ENCODE results near the gene ATP8B1. TPM values are rescaled to one million over a fixed set of nuclear protein-coding genes. Genes with fewer than 3 reads are reported as not detected.

ATP8B1 gene
- total RNA-seq, 1 experiment from 2014 or later = 24.8 TPM

DNA sequence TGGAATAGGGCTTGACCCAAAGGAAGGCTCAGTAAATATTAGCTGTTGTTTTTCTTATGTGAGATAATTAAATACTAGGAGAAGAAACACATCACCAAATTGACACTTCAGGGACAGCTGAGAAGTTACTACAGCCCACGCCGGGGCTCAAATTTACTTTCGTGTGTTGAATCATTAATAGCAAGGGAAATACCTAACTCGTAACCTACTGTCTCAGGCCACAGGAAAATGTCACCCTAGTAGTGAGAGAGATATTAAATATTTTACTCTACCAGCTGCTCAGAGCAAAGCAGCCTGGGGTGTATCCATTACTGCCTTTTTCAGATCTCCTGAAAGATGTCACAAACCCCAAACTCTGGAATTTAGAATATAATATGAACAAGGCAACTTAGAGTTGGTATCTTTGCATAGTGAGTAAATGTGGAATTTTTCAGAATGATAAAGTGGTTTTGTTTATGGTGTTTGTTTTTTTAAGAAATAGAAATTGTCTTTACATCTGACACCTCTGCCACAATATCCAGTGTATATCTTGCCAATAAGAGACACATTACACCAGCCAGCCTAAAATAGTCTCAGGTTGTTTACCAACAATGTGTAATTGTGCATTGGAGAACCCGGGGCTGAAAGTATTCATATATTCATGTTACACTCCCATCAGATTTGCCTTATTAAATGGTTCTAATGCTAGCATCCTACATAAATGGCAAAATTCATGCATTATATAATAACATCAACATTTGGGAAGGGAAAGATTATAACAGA lies 48.4 kb downstream of the ATP8B1 start:
- Histone ChIP-seq H3K27me3 (ENCODE audit: low read length) (no peaks in the 10 kb centered on the region), H3K4me2 (ENCODE audit: low read length) (no peak overlapping the region), H3K9me2 (replicated peaks; ENCODE audit: low read length) (no peaks in the 10 kb centered on the region), H3K36me3 (ENCODE audit: low read depth, low read length) (peaks cover 4% of the 10 kb centered on the region), H3F3A (ENCODE audit: low read length, unreplicated experiment) (no peaks in the 10 kb centered on the region), H4K20me1 (ENCODE audit: low read length) (no peaks in the 10 kb centered on the region), H2AFZ (ENCODE audit: low read length) (no peak overlapping the region), H3K4me3 (ENCODE audit: low read length) (no peak overlapping the region), H3K4me1 (ENCODE audit: insufficient read depth, low read length) (no peaks in the 10 kb centered on the region), H3K9me3 (ENCODE audit: low read length) (no peaks in the 10 kb centered on the region), H3K27ac (ENCODE audit: low read length) (no peak overlapping the region), H3K9ac (ENCODE audit: low read length) (no peak overlapping the region), H3K79me2 (ENCODE audit: low read length) (peaks cover 5% of the 10 kb centered on the region)
- intact Hi-C loops (cut with micrococcal nuclease) = no loop called here
- DNase-seq = no peak
- TF ChIP-seq EZH2phosphoT487 (IDR thresholded peaks at IDR 0.05; ENCODE audit: borderline replicate concordance, low read length) (no peak), EZH2 (IDR thresholded peaks at IDR 0.05; ENCODE audit: low read length, unreplicated experiment) (no peak)
- TF ChIP-seq, protein P1, sequence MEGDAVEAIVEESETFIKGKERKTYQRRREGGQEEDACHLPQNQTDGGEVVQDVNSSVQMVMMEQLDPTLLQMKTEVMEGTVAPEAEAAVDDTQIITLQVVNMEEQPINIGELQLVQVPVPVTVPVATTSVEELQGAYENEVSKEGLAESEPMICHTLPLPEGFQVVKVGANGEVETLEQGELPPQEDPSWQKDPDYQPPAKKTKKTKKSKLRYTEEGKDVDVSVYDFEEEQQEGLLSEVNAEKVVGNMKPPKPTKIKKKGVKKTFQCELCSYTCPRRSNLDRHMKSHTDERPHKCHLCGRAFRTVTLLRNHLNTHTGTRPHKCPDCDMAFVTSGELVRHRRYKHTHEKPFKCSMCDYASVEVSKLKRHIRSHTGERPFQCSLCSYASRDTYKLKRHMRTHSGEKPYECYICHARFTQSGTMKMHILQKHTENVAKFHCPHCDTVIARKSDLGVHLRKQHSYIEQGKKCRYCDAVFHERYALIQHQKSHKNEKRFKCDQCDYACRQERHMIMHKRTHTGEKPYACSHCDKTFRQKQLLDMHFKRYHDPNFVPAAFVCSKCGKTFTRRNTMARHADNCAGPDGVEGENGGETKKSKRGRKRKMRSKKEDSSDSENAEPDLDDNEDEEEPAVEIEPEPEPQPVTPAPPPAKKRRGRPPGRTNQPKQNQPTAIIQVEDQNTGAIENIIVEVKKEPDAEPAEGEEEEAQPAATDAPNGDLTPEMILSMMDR (conservative IDR thresholded peaks at IDR 0.05; ENCODE audit: low read depth, low read length) = no peak
- ChIA-PET POLR2A (ENCODE audit: unreplicated experiment) (no interaction called here), CTCF (no interaction called here)
- ATAC-seq = no peak
- no TSS peak for BruUV-seq (replicated peaks)

DNA sequence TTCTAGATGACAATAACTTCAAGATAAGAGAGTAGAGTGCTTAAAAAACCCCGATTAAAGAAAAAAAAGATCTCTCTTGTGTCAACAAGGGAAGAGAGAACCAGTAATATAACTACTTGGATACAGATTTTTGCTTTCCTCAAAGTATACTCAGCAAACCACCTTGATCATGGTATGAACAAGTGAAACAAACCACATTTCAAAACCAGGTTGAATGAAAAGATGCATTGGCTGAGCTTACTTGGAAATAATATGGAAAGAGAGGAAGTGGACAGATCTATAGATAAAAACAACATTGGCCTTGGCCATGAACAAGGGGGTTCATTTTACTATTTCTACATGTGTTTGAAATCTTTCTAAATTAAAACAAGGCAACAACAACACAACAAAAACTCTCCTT lies 50.1 kb downstream of the ATP8B1 start:
- Histone ChIP-seq H3K79me2 (ENCODE audit: low read length) (peaks cover 6% of the 10 kb centered on the region), H3K9ac (ENCODE audit: low read length) (no peak overlapping the region), H3K4me1 (ENCODE audit: insufficient read depth, low read length) (peaks cover 16% of the 10 kb centered on the region), H3K27ac (ENCODE audit: low read length) (no peak overlapping the region), H3K9me3 (ENCODE audit: low read length) (no peaks in the 10 kb centered on the region), H3K27me3 (ENCODE audit: low read length) (no peaks in the 10 kb centered on the region), H4K20me1 (ENCODE audit: low read length) (no peaks in the 10 kb centered on the region), H3F3A (ENCODE audit: low read length, unreplicated experiment) (no peaks in the 10 kb centered on the region), H3K36me3 (ENCODE audit: low read depth, low read length) (peaks cover 3% of the 10 kb centered on the region), H3K4me2 (ENCODE audit: low read length) (no peak overlapping the region), H3K4me3 (ENCODE audit: low read length) (no peak overlapping the region), H2AFZ (ENCODE audit: low read length) (no peak overlapping the region), H3K9me2 (replicated peaks; ENCODE audit: low read length) (no peaks in the 10 kb centered on the region)
- POLR2A ChIA-PET (ENCODE audit: unreplicated experiment) = no interaction called here
- intact Hi-C loops (cut with micrococcal nuclease) = no loop called here
- BruUV-seq (replicated peaks) = no TSS peak
- CTCF ChIA-PET = no interaction called here
- DNase-seq = no peak
- no peak for ATAC-seq
- TF ChIP-seq EZH2phosphoT487 (IDR thresholded peaks at IDR 0.05; ENCODE audit: borderline replicate concordance, low read length) = no peak
- TF ChIP-seq EZH2 (IDR thresholded peaks at IDR 0.05; ENCODE audit: low read length, unreplicated experiment) = no peak
- TF ChIP-seq, protein P1 (conservative IDR thresholded peaks at IDR 0.05; ENCODE audit: low read depth, low read length) = no peak

DNA sequence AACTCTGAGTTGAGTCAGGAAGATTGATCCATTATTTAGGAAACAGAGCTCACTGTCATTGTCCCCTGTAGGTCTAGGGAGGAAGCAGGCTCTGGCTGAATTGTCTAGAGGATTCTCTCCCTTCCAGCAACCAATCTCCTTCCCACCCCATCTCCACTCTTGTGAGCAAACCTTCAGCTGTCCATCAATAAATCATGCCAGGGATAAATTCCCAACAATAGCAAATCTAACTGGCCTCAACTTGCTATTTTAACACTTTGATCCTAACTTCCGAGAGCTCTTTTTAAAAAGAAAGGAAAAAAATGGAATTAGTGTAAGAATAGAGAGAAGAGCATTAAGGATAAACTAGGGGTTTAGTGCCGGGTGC lies 53.5 kb downstream of the ATP8B1 start:
- ChIA-PET POLR2A (ENCODE audit: unreplicated experiment) (no interaction called here), CTCF (no interaction called here)
- Histone ChIP-seq H3K4me1 (ENCODE audit: insufficient read depth, low read length) (peaks cover 30% of the 10 kb centered on the region), H3K9me2 (replicated peaks; ENCODE audit: low read length) (no peaks in the 10 kb centered on the region), H3K9ac (ENCODE audit: low read length) (no peak overlapping the region), H3K27me3 (ENCODE audit: low read length) (no peaks in the 10 kb centered on the region), H3F3A (ENCODE audit: low read length, unreplicated experiment) (no peaks in the 10 kb centered on the region), H3K27ac (ENCODE audit: low read length) (peak overlapping the region; percentile 52), H2AFZ (ENCODE audit: low read length) (no peak overlapping the region), H3K9me3 (ENCODE audit: low read length) (no peaks in the 10 kb centered on the region), H3K36me3 (ENCODE audit: low read depth, low read length) (no peaks in the 10 kb centered on the region), H4K20me1 (ENCODE audit: low read length) (no peaks in the 10 kb centered on the region), H3K4me3 (ENCODE audit: low read length) (no peak overlapping the region), H3K79me2 (ENCODE audit: low read length) (peaks cover 20% of the 10 kb centered on the region), H3K4me2 (ENCODE audit: low read length) (no peak overlapping the region)
- no TSS peak for BruUV-seq (replicated peaks)
- intact Hi-C loops (cut with micrococcal nuclease) = loop anchor here (2.0 to 5.0 kb wide), 2 partner anchors 19 to 38 kb away; no protein-coding TSS in a partner anchor
- ATAC-seq (no peak), DNase-seq (no peak)
- TF ChIP-seq EZH2phosphoT487 (IDR thresholded peaks at IDR 0.05; ENCODE audit: borderline replicate concordance, low read length) (no peak), EZH2 (IDR thresholded peaks at IDR 0.05; ENCODE audit: low read length, unreplicated experiment) (no peak)
- TF ChIP-seq, protein P1 (conservative IDR thresholded peaks at IDR 0.05; ENCODE audit: low read depth, low read length) = no peak
